A549 (cell line): Measurements from ENCODE around the gene DNAH11.

Experiments
- CBX8 ChIP-seq: fragments of 200-600 bp; sonication (generic); IDR thresholded peaks from 2 replicates; pipeline ENCODE4 v1.6.1; 2016
- CEBPB ChIP-seq, 2 experiments: fragments of >200 bp in 1 of 2; sonication (Bioruptor Twin) in 1 of 2; formaldehyde crosslinking in 1 of 2; IDR thresholded peaks; 2 replicates each; pipeline ENCODE4 v1.6.1; 2012 to 2016
- CHD2 ChIP-seq: fragments of 150-350 bp; IDR thresholded peaks from 2 replicates; pipeline ENCODE4 v1.6.1; 2014; ENCODE audit warnings: low read length; ENCODE audit not compliant: partially characterized antibody
- CTCF ChIP-seq: fragments of >200 bp; sonication (Bioruptor Twin); formaldehyde crosslinking; IDR thresholded peaks from 3 replicates; pipeline ENCODE4 v1.5.1; 2016
- EHMT2 ChIP-seq: fragments of 200-600 bp; sonication (generic); IDR thresholded peaks from 2 replicates; pipeline ENCODE4 v1.6.1; 2016; ENCODE audit warnings: antibody characterized with exemption, low read depth, mild to moderate bottlenecking, moderate library complexity
- ELK1 ChIP-seq: fragments of 150-350 bp; IDR thresholded peaks from 2 replicates; pipeline ENCODE4 v1.6.1; 2014; ENCODE audit warnings: low read depth, mild to moderate bottlenecking, low read length
- EP300 ChIP-seq, 2 experiments: fragments of >200 bp; sonication (Bioruptor Twin); formaldehyde crosslinking; IDR thresholded peaks; 2 replicates in 1 of 2; 3 replicates in 1 of 2; pipeline ENCODE4 v1.6.1; 2016 to 2017
- JUN ChIP-seq, 2 experiments: fragments of >200 bp; sonication (Bioruptor Twin); formaldehyde crosslinking; IDR thresholded peaks; 2 replicates in 1 of 2; 3 replicates in 1 of 2; pipeline ENCODE4 v1.6.1; 2016 to 2017
- NR3C1 ChIP-seq: fragments of >200 bp; sonication (Bioruptor Twin); formaldehyde crosslinking; IDR thresholded peaks from 3 replicates; pipeline ENCODE4 v1.6.1; 2017
- POLR2A ChIP-seq: IDR thresholded peaks from 2 replicates; pipeline ENCODE4 v1.6.1; 2012; ENCODE audit warnings: mild to moderate bottlenecking, low read length
- REST ChIP-seq: fragments of 200-600 bp; sonication (generic); IDR thresholded peaks from 2 replicates; pipeline ENCODE4 v1.6.1; 2016; ENCODE audit warnings: antibody characterized with exemption, mild to moderate bottlenecking, moderate library complexity
- RFX5 ChIP-seq: fragments of 450-650 bp; IDR thresholded peaks from 2 replicates; pipeline ENCODE4 v1.7.1; 2014; ENCODE audit warnings: antibody characterized with exemption, mild to moderate bottlenecking, moderate library complexity
- ZNF302 ChIP-seq: fragments of 250-450 bp; sonication (Bioruptor Pico); IDR thresholded peaks from 2 replicates; pipeline ENCODE4 v1.9.0; 2021; ENCODE audit warnings: inconsistent platforms, mild to moderate bottlenecking, moderate library complexity
- TF ChIP-seq, protein P1 (sequence below): IDR thresholded peaks from 2 replicates; pipeline ENCODE4 v1.6.1; 2012

GRCh38 chr7:21544303-21544656 lies 1.4 kb downstream of the DNAH11 start:
- no peak for TF ChIP-seq CTCF
- TF ChIP-seq POLR2A = no peak
- no peak for TF ChIP-seq EP300 (IDR thresholded peaks at IDR 0.05)
- TF ChIP-seq JUN (IDR thresholded peaks at IDR 0.05) = no peak
- TF ChIP-seq ELK1 = no peak
- no peak for TF ChIP-seq REST
- TF ChIP-seq ZNF302 (CRISPR knock-in tag) = no peak
- TF ChIP-seq RFX5 = no peak
- TF ChIP-seq EHMT2 = no peak
- no peak for TF ChIP-seq CEBPB (IDR thresholded peaks at IDR 0.05)
- no peak for TF ChIP-seq CHD2
- no peak for TF ChIP-seq CBX8
- TF ChIP-seq, protein P1, sequence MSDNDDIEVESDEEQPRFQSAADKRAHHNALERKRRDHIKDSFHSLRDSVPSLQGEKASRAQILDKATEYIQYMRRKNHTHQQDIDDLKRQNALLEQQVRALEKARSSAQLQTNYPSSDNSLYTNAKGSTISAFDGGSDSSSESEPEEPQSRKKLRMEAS = no peak
- no peak for TF ChIP-seq NR3C1
